Uterus (tissue), 4 donors: ENCODE data around the gene HTR1B. TPM values are rescaled to one million over a fixed set of nuclear protein-coding genes. Genes with fewer than 3 reads are reported as not detected.

Source experiments
- DNase-seq, 2 donors: peaks; one replicate each; pipeline ENCODE4 v3.0.0-alpha.2; 2019 to 2020
- H3K27ac ChIP-seq, 2 donors: fragments of 200-600 bp; sonication (generic); 1 replicate in 1 of 2; 2 replicates in 1 of 2; pipeline ENCODE4 v1.5.1; 2016 to 2018
- H3K27me3 ChIP-seq, 2 donors: fragments of 200-600 bp; sonication (generic); one replicate each; pipeline ENCODE4 v1.5.1; 2018 to 2019; ENCODE audit warnings: control low read depth in 1 of 2
- H3K36me3 ChIP-seq, 2 donors: fragments of 200-600 bp; sonication (generic); one replicate each; pipeline ENCODE4 v1.5.1; 2019; ENCODE audit warnings: control low read depth in 1 of 2
- H3K4me1 ChIP-seq, 2 donors: fragments of 200-600 bp; sonication (generic); one replicate each; pipeline ENCODE4 v1.5.1; 2018 to 2019; ENCODE audit warnings: control low read depth in 1 of 2
- H3K4me3 ChIP-seq, 2 donors: fragments of 200-600 bp; sonication (generic); 1 replicate in 1 of 2; 2 replicates in 1 of 2; pipeline ENCODE4 v1.5.1; 2018 to 2019; ENCODE audit warnings: mild to moderate bottlenecking in 1 of 2
- H3K9me3 ChIP-seq, 2 donors: fragments of 200-600 bp; sonication (generic); one replicate each; pipeline ENCODE4 v1.5.1; 2019; ENCODE audit warnings: control low read depth in 1 of 2
- CTCF ChIP-seq, 4 experiments: fragments of 200-600 bp in 2 of 4; fragments of 450-650 bp in 2 of 4; sonication (generic) in 2 of 4; IDR thresholded peaks; one replicate each; pipeline ENCODE4 v1.5.1; 2016 to 2019; ENCODE audit warnings: antibody characterized with exemption in 4 of 4, mild to moderate bottlenecking in 2 of 4, moderate library complexity in 1 of 4
- POLR2A ChIP-seq, 2 donors: fragments of 450-650 bp; IDR thresholded peaks; one replicate each; pipeline ENCODE4 v1.6.1; 2016; ENCODE audit warnings: antibody characterized with exemption in 2 of 2, mild to moderate bottlenecking in 1 of 2, moderate library complexity in 1 of 2
- intact Hi-C: fragments of 100-400 bp; cut with DNase I; formaldehyde crosslinking; loops from one replicate; pipeline ENCODE4 v1.15.1; 2023; ENCODE audit warnings: low total_unique reads
- total RNA-seq, 4 donors: library from RNA; depleted of rRNA in 3 of 4; stranded (reverse); fragments of >200 nt in 3 of 4; gene quantifications; one replicate each; pipeline versions ENCODE4 v1.1.0 to v1.2.4, GENCODE V29; 2014 to 2023
- donor health status: DM: yes; HTN: yes; CAD: no.

HTR1B gene
- total RNA-seq, 4 donors from 2014 or later: 0.55 to 1.1 TPM; not detected in 2

GRCh38 chr6:77456531-77457248, 6.6 kb downstream of the HTR1B start:
- Histone ChIP-seq H3K4me3 (no peak overlapping the region), H3K4me1 (no peaks in the 10 kb centered on the region), H3K27me3 (no peaks in the 10 kb centered on the region), H3K27ac (no peak overlapping the region), H3K36me3 (no peaks in the 10 kb centered on the region), H3K9me3 (no peaks in the 10 kb centered on the region)
- no peak for DNase-seq
- TF ChIP-seq CTCF (IDR thresholded peaks at IDR 0.05): no peak
- TF ChIP-seq POLR2A (IDR thresholded peaks at IDR 0.05): no peak
- intact Hi-C loops: no loop called here

DNA sequence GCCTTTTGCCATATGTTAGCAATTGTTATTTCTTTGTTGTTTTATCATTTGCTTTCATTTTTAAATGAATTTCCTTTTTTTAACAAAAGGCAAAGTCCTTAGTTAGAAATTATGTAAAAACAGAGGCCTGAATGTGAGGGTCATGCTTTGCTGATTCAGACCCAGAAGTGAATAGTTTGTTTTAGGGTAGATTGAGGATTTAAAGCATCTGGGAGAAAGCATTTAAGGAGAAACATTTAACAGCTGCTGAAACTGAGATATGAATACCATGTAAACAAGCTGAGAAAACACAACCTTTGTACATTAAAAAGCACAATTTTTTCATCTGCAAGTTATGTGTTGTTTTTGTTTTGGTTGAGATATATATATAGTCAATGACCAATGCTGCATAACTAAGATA, 8.0 kb downstream of the HTR1B start:
- TF ChIP-seq CTCF (IDR thresholded peaks at IDR 0.05): no peak
- Histone ChIP-seq H3K27ac (no peak overlapping the region), H3K4me3 (no peak overlapping the region), H3K36me3 (no peaks in the 10 kb centered on the region), H3K27me3 (no peaks in the 10 kb centered on the region), H3K4me1 (no peaks in the 10 kb centered on the region), H3K9me3 (no peaks in the 10 kb centered on the region)
- intact Hi-C loops: no loop called here
- no peak for DNase-seq

GRCh38 chr6:77454386-77454785, 8.9 kb downstream of the HTR1B start:
- no peak for DNase-seq
- H3K4me3 ChIP-seq: no peak overlapping the region
- no peaks in the 10 kb centered on the region for H3K36me3 ChIP-seq
- TF ChIP-seq POLR2A (IDR thresholded peaks at IDR 0.05) (no peak), CTCF (IDR thresholded peaks at IDR 0.05) (no peak)
- H3K27me3 ChIP-seq: no peaks in the 10 kb centered on the region
- H3K4me1 ChIP-seq: no peaks in the 10 kb centered on the region
- intact Hi-C loops: no loop called here
- H3K27ac ChIP-seq: no peak overlapping the region
- H3K9me3 ChIP-seq: no peaks in the 10 kb centered on the region

DNA sequence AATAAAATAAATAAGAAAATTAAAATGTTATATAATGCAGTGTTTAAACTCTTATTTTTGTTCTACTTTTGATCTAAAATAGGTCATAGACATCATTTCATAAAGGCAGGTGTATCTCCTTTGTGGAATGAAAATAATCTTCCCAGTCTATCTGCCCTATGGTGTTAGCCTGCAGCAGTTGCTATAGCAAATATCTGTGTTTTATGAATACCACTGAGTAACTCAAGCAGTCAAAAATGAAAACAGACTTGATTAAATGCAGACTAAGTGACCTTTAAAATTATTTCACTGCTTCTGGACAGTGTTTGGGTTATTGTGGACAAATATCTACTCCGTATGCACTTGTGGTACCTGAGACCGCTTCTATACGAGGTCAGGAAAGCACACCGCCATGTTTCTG, 11.8 kb downstream of the HTR1B start:
- Histone ChIP-seq H3K36me3 (no peaks in the 10 kb centered on the region), H3K4me3 (no peak overlapping the region), H3K27ac (no peak overlapping the region), H3K4me1 (no peaks in the 10 kb centered on the region), H3K9me3 (no peaks in the 10 kb centered on the region), H3K27me3 (no peaks in the 10 kb centered on the region)
- intact Hi-C loops: no loop called here
- no peak for TF ChIP-seq POLR2A (IDR thresholded peaks at IDR 0.05)
- TF ChIP-seq CTCF (IDR thresholded peaks at IDR 0.05): no peak
- DNase-seq: no peak

GRCh38 chr6:77450924-77451323, 12.4 kb downstream of the HTR1B start:
- H3K9me3 ChIP-seq: no peaks in the 10 kb centered on the region
- no peak overlapping the region for H3K4me3 ChIP-seq
- no peaks in the 10 kb centered on the region for H3K4me1 ChIP-seq
- no peaks in the 10 kb centered on the region for H3K27me3 ChIP-seq
- no peaks in the 10 kb centered on the region for H3K36me3 ChIP-seq
- no peak overlapping the region for H3K27ac ChIP-seq
- DNase-seq: no peak
- TF ChIP-seq CTCF (IDR thresholded peaks at IDR 0.05): no peak
- no peak for TF ChIP-seq POLR2A (IDR thresholded peaks at IDR 0.05)
- intact Hi-C loops: no loop called here
